T-helper 2 cell treated with Interferon-gamma antibody and Interleukin-4, amounts not matched to agents 5 μg/mL and 100 μg/mL, for 36 hours (primary cell): ENCODE measurements around the gene TTLL1.
"Not testable (repeated sequence)": the region's sequence is repeated elsewhere in the genome, so short reads cannot be mapped to it uniquely, and the experiment has no call there.

ENCODE experiments used
- DNase-seq: peaks from one replicate; pipeline ENCODE4 v3.0.0; 2021; ENCODE audit warnings: low spot score
- H3K27ac Mint-ChIP-seq: one replicate; pipeline ENCODE4 v1.8.0; 2021; ENCODE audit warnings: mild to moderate bottlenecking, mixed read lengths
- H3K27me3 Mint-ChIP-seq: one replicate; pipeline ENCODE4 v1.8.0; 2021; ENCODE audit warnings: low read depth, mixed read lengths
- H3K36me3 Mint-ChIP-seq: one replicate; pipeline ENCODE4 v1.8.0; 2021; ENCODE audit warnings: low read depth, mixed read lengths
- H3K4me1 Mint-ChIP-seq: one replicate; pipeline ENCODE4 v1.8.0; 2021; ENCODE audit warnings: low read depth, mixed read lengths
- H3K4me3 Mint-ChIP-seq: one replicate; pipeline ENCODE4 v1.8.0; 2022; ENCODE audit warnings: mild to moderate bottlenecking, moderate library complexity, mixed read lengths
- H3K9me3 Mint-ChIP-seq: one replicate; pipeline ENCODE4 v1.8.0; 2021; ENCODE audit warnings: mixed read lengths

TTLL1 gene

GRCh38 chr22:43118024-43118849 lies 29.0 kb upstream of the TTLL1 start:
- Mint-ChIP-seq H3K27me3 (peaks cover 5% of the 10 kb centered on the region), H3K36me3 (no peaks in the 10 kb centered on the region), H3K4me3 (no peak overlapping the region), H3K4me1 (no peaks in the 10 kb centered on the region), H3K27ac (no peak overlapping the region), H3K9me3 (no peaks in the 10 kb centered on the region)
- no peak for DNase-seq

- Mint-ChIP-seq H3K4me1 (no peaks in the 10 kb centered on the region), H3K36me3 (no peaks in the 10 kb centered on the region), H3K27me3 (peaks cover 13% of the 10 kb centered on the region), H3K4me3 (no peak overlapping the region), H3K9me3 (no peaks in the 10 kb centered on the region), H3K27ac (no peak overlapping the region)
- no peak for DNase-seq
Observed at GRCh38 chr22:43116932-43117331, 27.7 kb upstream of the TTLL1 start.

GRCh38 chr22:43114958-43115357 lies 25.8 kb upstream of the TTLL1 start:
- no peaks in the 10 kb centered on the region for H3K9me3 Mint-ChIP-seq

GRCh38 chr22:43113526-43114251 lies 24.5 kb upstream of the TTLL1 start:
- DNase-seq = no peak
- H3K27ac Mint-ChIP-seq = no peak overlapping the region
- peaks cover 30% of the 10 kb centered on the region for H3K27me3 Mint-ChIP-seq
- H3K36me3 Mint-ChIP-seq = no peaks in the 10 kb centered on the region
- H3K9me3 Mint-ChIP-seq = no peaks in the 10 kb centered on the region
- H3K4me1 Mint-ChIP-seq = peaks cover 5% of the 10 kb centered on the region
- H3K4me3 Mint-ChIP-seq = no peak overlapping the region

More at GRCh38 chr22:43114958-43115357, 25.8 kb upstream of the TTLL1 start:
- peaks cover 5% of the 10 kb centered on the region for H3K4me1 Mint-ChIP-seq
- no peak for DNase-seq
- no peak overlapping the region for H3K4me3 Mint-ChIP-seq
- H3K27me3 Mint-ChIP-seq = peaks cover 21% of the 10 kb centered on the region
- no peak overlapping the region for H3K27ac Mint-ChIP-seq
- H3K36me3 Mint-ChIP-seq = no peaks in the 10 kb centered on the region

- Mint-ChIP-seq H3K9me3 (no peaks in the 10 kb centered on the region), H3K27me3 (peaks cover 35% of the 10 kb centered on the region), H3K4me3 (peak overlapping the region; percentile 64), H3K4me1 (peaks cover 5% of the 10 kb centered on the region), H3K36me3 (no peaks in the 10 kb centered on the region), H3K27ac (no peak overlapping the region)
- DNase-seq = peak; percentile 19
Observed at GRCh38 chr22:43110927-43111623, 21.9 kb upstream of the TTLL1 start.

GRCh38 chr22:43110444-43110926 lies 21.3 kb upstream of the TTLL1 start, which contains the start of gene BIK:
BIK (plus strand) TSS chr22:43110750; CDS start chr22:43124023, 13,273 bp downstream.
- Mint-ChIP-seq H3K4me3 (peak within 1 kb of the TSS; percentile 73), H3K36me3 (no peaks in the 10 kb centered on the region), H3K27ac (no peak within 1 kb of the TSS), H3K9me3 (no peaks in the 10 kb centered on the region), H3K27me3 (peaks cover 35% of the 10 kb centered on the region), H3K4me1 (peaks cover 5% of the 10 kb centered on the region)
- peak; percentile 25 for DNase-seq

GRCh38 chr22:43109921-43110443 lies 20.8 kb upstream of the TTLL1 start:
- Mint-ChIP-seq H3K4me3 (peak overlapping the region; percentile 73), H3K4me1 (peaks cover 6% of the 10 kb centered on the region), H3K27ac (no peak overlapping the region), H3K9me3 (no peaks in the 10 kb centered on the region), H3K36me3 (no peaks in the 10 kb centered on the region), H3K27me3 (peaks cover 35% of the 10 kb centered on the region)
- DNase-seq = no peak

GRCh38 chr22:43109511-43109910 lies 20.3 kb upstream of the TTLL1 start:
- DNase-seq = no peak
- no peak overlapping the region for H3K27ac Mint-ChIP-seq
- H3K4me3 Mint-ChIP-seq = peak overlapping the region; percentile 26
- peaks cover 9% of the 10 kb centered on the region for H3K4me1 Mint-ChIP-seq
- no peaks in the 10 kb centered on the region for H3K36me3 Mint-ChIP-seq
- no peaks in the 10 kb centered on the region for H3K9me3 Mint-ChIP-seq
- peaks cover 35% of the 10 kb centered on the region for H3K27me3 Mint-ChIP-seq

GRCh38 chr22:43106302-43106701 lies 17.1 kb upstream of the TTLL1 start:
- Mint-ChIP-seq H3K4me3 (no peak overlapping the region), H3K27ac (no peak overlapping the region), H3K36me3 (no peaks in the 10 kb centered on the region), H3K9me3 (no peaks in the 10 kb centered on the region), H3K4me1 (peaks cover 16% of the 10 kb centered on the region), H3K27me3 (peaks cover 18% of the 10 kb centered on the region)
- no peak for DNase-seq

- H3K9me3 Mint-ChIP-seq, H3K27ac Mint-ChIP-seq, H3K36me3 Mint-ChIP-seq, H3K4me3 Mint-ChIP-seq, DNase-seq: not testable (repeated sequence)
- H3K4me1 Mint-ChIP-seq = peaks cover 16% of the 10 kb centered on the region
- H3K27me3 Mint-ChIP-seq = peaks cover 15% of the 10 kb centered on the region
Observed at GRCh38 chr22:43104950-43105349, 15.8 kb upstream of the TTLL1 start.

- not testable (repeated sequence) for H3K36me3 Mint-ChIP-seq, H3K9me3 Mint-ChIP-seq, H3K27me3 Mint-ChIP-seq
- Mint-ChIP-seq H3K4me1 (peaks cover 16% of the 10 kb centered on the region), H3K27ac (peak overlapping the region; percentile 6), H3K4me3 (peak overlapping the region; percentile 0)
- DNase-seq = peak; percentile 48
Observed at GRCh38 chr22:43104056-43104625, 14.9 kb upstream of the TTLL1 start.

- Mint-ChIP-seq H3K4me1 (peaks cover 16% of the 10 kb centered on the region), H3K27ac (no peak overlapping the region), H3K4me3 (no peak overlapping the region), H3K27me3 (no peaks in the 10 kb centered on the region), H3K9me3 (peaks cover 6% of the 10 kb centered on the region), H3K36me3 (no peaks in the 10 kb centered on the region)
- no peak for DNase-seq
Observed at GRCh38 chr22:43101306-43101705, 12.1 kb upstream of the TTLL1 start.

- Mint-ChIP-seq H3K27me3 (no peaks in the 10 kb centered on the region), H3K9me3 (peaks cover 12% of the 10 kb centered on the region), H3K4me1 (peaks cover 16% of the 10 kb centered on the region), H3K36me3 (no peaks in the 10 kb centered on the region), H3K27ac (no peak overlapping the region), H3K4me3 (no peak overlapping the region)
- no peak for DNase-seq
Observed at GRCh38 chr22:43100225-43100624, 11.0 kb upstream of the TTLL1 start.
